Endodermal cell (in vitro differentiated cells): Measurements from ENCODE around the gene MSX1. TPM values are rescaled to one million over a fixed set of nuclear protein-coding genes. Genes with fewer than 3 reads are reported as not detected.

ENCODE experiments used
- DNase-seq: peaks from one replicate; pipeline ENCODE4 v3.0.0-alpha.2; 2017
- H3K27ac ChIP-seq: 2 replicates; pipeline ENCODE4 v1.5.1; 2013; ENCODE audit warnings: mild to moderate bottlenecking, low read depth, low read length, moderate library complexity
- H3K27me3 ChIP-seq: 2 replicates; pipeline ENCODE4 v1.6.1; 2013; ENCODE audit warnings: mild to moderate bottlenecking, low read length, moderate library complexity; ENCODE audit not compliant: insufficient read depth, control insufficient read depth, poor library complexity, severe bottlenecking
- H3K36me3 ChIP-seq: 2 replicates; pipeline ENCODE4 v1.7.0; 2013; ENCODE audit warnings: mild to moderate bottlenecking, low read length, moderate library complexity; ENCODE audit not compliant: control insufficient read depth, insufficient read depth
- H3K4me1 ChIP-seq: one replicate; pipeline ENCODE4 v1.7.0; 2013; ENCODE audit warnings: low read length; ENCODE audit not compliant: control insufficient read depth, insufficient read depth
- H3K4me3 ChIP-seq: 2 replicates; pipeline ENCODE4 v1.5.1; 2013; ENCODE audit warnings: mild to moderate bottlenecking, low read length, moderate library complexity
- H3K9ac ChIP-seq: 2 replicates; pipeline ENCODE4 v1.6.1; 2013; ENCODE audit warnings: mild to moderate bottlenecking, low read length, moderate library complexity; ENCODE audit not compliant: poor library complexity, severe bottlenecking; ENCODE audit errors: extremely low read depth
- H3K9me3 ChIP-seq: 2 replicates; pipeline ENCODE4 v1.6.1; 2013; ENCODE audit warnings: mild to moderate bottlenecking, low read length, moderate library complexity; ENCODE audit not compliant: control insufficient read depth
- H3K27ac Mint-ChIP-seq: 2 replicates; pipeline ENCODE4 v1.8.0; 2020; ENCODE audit warnings: mixed read lengths
- H3K27me3 Mint-ChIP-seq: 2 replicates; pipeline ENCODE4 v1.8.0; 2021; ENCODE audit warnings: mild to moderate bottlenecking, mixed read lengths; ENCODE audit not compliant: insufficient read depth
- H3K36me3 Mint-ChIP-seq: 2 replicates; pipeline ENCODE4 v1.8.0; 2020; ENCODE audit warnings: low read depth, mixed read lengths
- H3K4me1 Mint-ChIP-seq: 2 replicates; pipeline ENCODE4 v1.8.0; 2020; ENCODE audit warnings: mixed read lengths
- H3K4me3 Mint-ChIP-seq: 2 replicates; pipeline ENCODE4 v1.8.0; 2020; ENCODE audit warnings: mild to moderate bottlenecking, moderate library complexity, mixed read lengths
- H3K9me3 Mint-ChIP-seq: 2 replicates; pipeline ENCODE4 v1.8.0; 2020; ENCODE audit warnings: mild to moderate bottlenecking, mixed read lengths
- CTCF ChIP-seq: fragments of 200-600 bp; sonication (generic); conservative IDR thresholded peaks from 2 replicates; pipeline ENCODE4 v1.5.0; 2021; ENCODE audit warnings: antibody characterized with exemption, mild to moderate bottlenecking
- WGBS, 2 experiments: methylation state at CpG; one replicate each; pipeline versions ENCODE4 v1.1.5 to v1.1.7; 2013; ENCODE audit warnings: missing lambda C conversion rate in 2 of 2, mixed read lengths in 1 of 2; ENCODE audit not compliant: insufficient coverage in 1 of 2, insufficient read length in 1 of 2; 5-methylcytosine and 5-hydroxymethylcytosine counted together
- total RNA-seq, 2 donors: library from RNA; stranded (reverse); fragmentation: NEBNext Ultra II Directional in 1 of 2; extraction: Animal tissue kit (Norgen Biotek cat#: 25700) in 1 of 2; gene quantifications; 2 replicates in 1 of 2; 3 replicates in 1 of 2; pipeline ENCODE4 v1.2.1, GENCODE V29; 2021

MSX1 gene
- total RNA-seq, 2 donors from 2014 or later, result 0.46 to 1.3 TPM

GRCh38 chr4:4875611-4876010 lies 16.1 kb downstream of the MSX1 start:
- H3K27me3 ChIP-seq, result peaks cover 70% of the 10 kb centered on the region
- no peaks in the 10 kb centered on the region for H3K4me1 ChIP-seq
- no peak overlapping the region for H3K27ac Mint-ChIP-seq
- no peak overlapping the region for H3K9ac ChIP-seq
- H3K36me3 Mint-ChIP-seq, result no peaks in the 10 kb centered on the region
- no peak for TF ChIP-seq CTCF
- no peak overlapping the region for H3K27ac ChIP-seq
- WGBS, 2 experiments, result 67 to 71% methylated on average over 4 to 5 of the region's 5 CpGs
- H3K9me3 ChIP-seq, result no peaks in the 10 kb centered on the region
- peaks cover 23% of the 10 kb centered on the region for H3K27me3 Mint-ChIP-seq
- no peaks in the 10 kb centered on the region for H3K36me3 ChIP-seq
- no peak overlapping the region for H3K4me3 Mint-ChIP-seq
- no peak overlapping the region for H3K4me3 ChIP-seq
- no peak for DNase-seq
- peaks cover 5% of the 10 kb centered on the region for H3K4me1 Mint-ChIP-seq
- no peaks in the 10 kb centered on the region for H3K9me3 Mint-ChIP-seq

GRCh38 chr4:4876945-4877661 lies 17.6 kb downstream of the MSX1 start:
- DNase-seq, result no peak
- 90 to 92% methylated on average over 9 to 12 of the region's 12 CpGs for WGBS, 2 experiments
- H3K36me3 ChIP-seq, result no peaks in the 10 kb centered on the region
- peaks cover 56% of the 10 kb centered on the region for H3K27me3 ChIP-seq
- H3K9me3 ChIP-seq, result no peaks in the 10 kb centered on the region
- Mint-ChIP-seq H3K4me3 (no peak overlapping the region), H3K36me3 (no peaks in the 10 kb centered on the region), H3K4me1 (no peaks in the 10 kb centered on the region), H3K27me3 (peaks cover 27% of the 10 kb centered on the region), H3K9me3 (no peaks in the 10 kb centered on the region), H3K27ac (no peak overlapping the region)
- no peak overlapping the region for H3K9ac ChIP-seq
- no peaks in the 10 kb centered on the region for H3K4me1 ChIP-seq
- TF ChIP-seq CTCF, result no peak
- no peak overlapping the region for H3K4me3 ChIP-seq
- no peak overlapping the region for H3K27ac ChIP-seq

GRCh38 chr4:4880492-4880891 lies 21.0 kb downstream of the MSX1 start:
- Mint-ChIP-seq H3K9me3 (no peaks in the 10 kb centered on the region), H3K4me1 (no peaks in the 10 kb centered on the region)

More at GRCh38 chr4:4880492-4880891, 21.0 kb downstream of the MSX1 start:
- Mint-ChIP-seq H3K27me3 (peaks cover 50% of the 10 kb centered on the region), H3K36me3 (no peaks in the 10 kb centered on the region), H3K4me3 (no peak overlapping the region), H3K27ac (no peak overlapping the region)
- Histone ChIP-seq H3K4me3 (no peak overlapping the region), H3K27ac (no peak overlapping the region), H3K4me1 (no peaks in the 10 kb centered on the region), H3K36me3 (no peaks in the 10 kb centered on the region), H3K9ac (no peak overlapping the region), H3K27me3 (peaks cover 22% of the 10 kb centered on the region), H3K9me3 (no peaks in the 10 kb centered on the region)
- WGBS, 2 experiments, result 62% methylated on average over 1 of the region's 2 CpGs; no CpG with 5 or more reads in 1 of the 2 experiments
- no peak for DNase-seq
- TF ChIP-seq CTCF, result peak; percentile 69
